IPS-18c (cell line): ENCODE data around the gene MAG.
"Not testable (repeated sequence)": the region's sequence is repeated elsewhere in the genome, so short reads cannot be mapped to it uniquely, and the experiment has no call there.

Experiments used
- H3K4me3 ChIP-seq: 2 replicates; pipeline ENCODE4 v1.7.0; 2013; ENCODE audit warnings: low read depth, mild to moderate bottlenecking, low read length, moderate library complexity; ENCODE audit not compliant: insufficient read depth
- H3K9me3 ChIP-seq: one replicate; pipeline ENCODE4 v1.6.1; 2013; ENCODE audit warnings: mild to moderate bottlenecking, low read length, moderate library complexity; ENCODE audit not compliant: control insufficient read depth, insufficient read depth

MAG gene

GRCh38 chr19:35272954-35273649 is 18.9 kb upstream of the MAG start:
- Histone ChIP-seq H3K9me3 (no peaks in the 10 kb centered on the region), H3K4me3 (no peak overlapping the region)

DNA sequence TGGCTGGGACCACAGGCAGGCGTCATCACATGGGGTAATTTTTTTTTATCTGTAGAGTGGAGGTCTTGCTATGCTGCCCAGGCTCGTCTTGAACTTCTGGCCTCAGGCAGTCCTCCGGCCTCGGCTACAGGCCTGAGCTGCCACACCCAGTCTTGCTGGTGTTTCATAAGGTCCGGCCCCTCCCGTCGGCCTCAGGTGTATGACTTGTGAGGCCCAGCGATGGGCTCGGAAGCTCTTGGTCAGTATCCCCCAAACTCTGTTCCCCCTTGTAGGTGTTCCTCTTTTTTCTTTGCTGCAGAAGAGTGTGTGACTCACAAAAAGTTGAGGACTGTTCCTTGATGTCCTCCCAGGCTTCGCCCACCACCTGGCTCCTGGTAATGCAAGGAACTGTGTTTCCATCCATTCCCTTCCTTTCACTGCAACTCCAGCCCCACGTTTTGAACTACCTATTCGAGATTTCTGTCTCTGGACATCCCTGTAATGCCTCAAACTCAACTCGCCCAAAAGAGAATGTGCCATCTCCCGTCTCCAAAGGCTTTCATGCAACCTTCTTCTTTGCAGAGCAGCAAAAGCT is 18.2 kb upstream of the MAG start:
- H3K4me3 ChIP-seq = no peak overlapping the region
- no peaks in the 10 kb centered on the region for H3K9me3 ChIP-seq

GRCh38 chr19:35274323-35274722 is 17.6 kb upstream of the MAG start:
- Histone ChIP-seq H3K9me3 (no peaks in the 10 kb centered on the region), H3K4me3 (no peak overlapping the region)

GRCh38 chr19:35276706-35277281 is 15.2 kb upstream of the MAG start:
- Histone ChIP-seq H3K9me3 (no peaks in the 10 kb centered on the region), H3K4me3 (no peak overlapping the region)

DNA sequence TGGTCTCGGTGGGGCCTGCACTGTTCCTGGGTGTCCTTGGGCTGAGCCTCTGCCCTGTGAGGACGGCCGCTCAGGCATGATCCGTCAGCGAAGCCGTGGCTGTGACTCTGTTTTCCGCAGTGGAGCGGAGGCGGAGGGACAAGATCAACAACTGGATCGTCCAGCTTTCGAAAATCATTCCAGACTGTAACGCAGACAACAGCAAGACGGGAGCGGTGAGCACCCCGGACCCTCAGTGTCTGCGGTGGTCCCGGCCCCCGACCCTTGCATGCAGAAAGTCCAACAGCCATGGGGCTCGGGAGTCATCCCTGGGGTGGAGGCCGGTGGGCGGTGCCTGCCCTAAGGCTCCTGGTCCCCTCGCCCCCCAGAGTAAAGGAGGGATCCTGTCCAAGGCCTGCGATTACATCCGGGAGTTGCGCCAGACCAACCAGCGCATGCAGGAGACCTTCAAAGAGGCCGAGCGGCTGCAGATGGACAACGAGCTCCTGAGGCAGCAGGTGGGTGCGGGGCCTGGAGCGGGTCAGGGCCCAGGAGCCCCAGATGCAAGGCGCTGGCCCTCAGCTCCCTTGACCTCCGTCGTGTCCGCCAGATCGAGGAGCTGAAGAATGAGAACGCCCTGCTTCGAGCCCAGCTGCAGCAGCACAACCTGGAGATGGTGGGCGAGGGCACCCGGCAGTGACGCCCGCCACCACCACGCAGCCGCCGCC is 13.2 kb upstream of the MAG start:
- peaks cover 2% of the 10 kb centered on the region for H3K9me3 ChIP-seq
- H3K4me3 ChIP-seq = no peak overlapping the region

GRCh38 chr19:35279374-35279773 is 12.6 kb upstream of the MAG start:
- H3K4me3 ChIP-seq = no peak overlapping the region
- H3K9me3 ChIP-seq = peaks cover 2% of the 10 kb centered on the region

DNA sequence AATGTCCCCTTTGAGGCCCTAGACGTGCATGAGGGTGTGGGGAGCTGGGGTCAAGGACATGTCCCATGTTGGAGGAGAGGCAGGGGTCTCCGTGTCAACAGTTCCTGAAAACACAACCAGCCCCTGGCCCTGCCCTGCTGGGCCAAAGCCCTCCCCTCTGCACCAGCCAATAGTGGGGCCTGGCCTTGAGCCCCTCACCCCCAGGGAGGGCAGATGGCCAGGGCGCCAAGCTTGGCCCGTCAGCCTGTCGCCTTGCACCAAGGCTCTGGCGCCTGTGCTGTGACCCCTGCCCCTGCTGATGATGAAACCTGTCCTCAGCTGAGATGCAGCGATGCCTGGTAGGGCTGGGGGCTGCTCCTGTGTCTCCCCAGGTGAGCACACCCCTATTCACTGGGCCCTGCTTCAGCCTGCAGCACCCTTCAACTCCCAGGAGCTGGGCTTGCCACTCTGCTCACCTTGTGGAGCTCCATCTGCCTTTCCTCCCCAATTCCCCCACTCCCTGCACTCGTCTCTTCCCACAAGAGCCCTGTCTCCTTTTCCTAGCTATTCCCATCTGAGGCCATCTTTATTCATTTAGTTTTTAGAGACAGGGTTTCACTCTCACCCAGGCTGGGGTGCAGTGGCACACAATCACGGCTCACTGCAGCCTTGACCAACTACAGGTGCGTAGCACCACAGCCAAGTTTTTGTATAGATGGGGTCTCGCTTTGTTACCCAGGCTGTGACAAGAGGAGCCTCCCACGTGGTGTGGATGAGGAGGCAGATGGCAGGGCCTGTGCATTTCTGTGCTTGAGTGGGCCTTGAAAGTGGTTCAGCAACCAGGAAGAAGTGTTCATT is 11.8 kb upstream of the MAG start:
- Histone ChIP-seq H3K9me3 (peaks cover 2% of the 10 kb centered on the region), H3K4me3 (no peak overlapping the region)

GRCh38 chr19:35281303-35281702 is 10.7 kb upstream of the MAG start:
- H3K4me3 ChIP-seq = no peak overlapping the region
- H3K9me3 ChIP-seq = peaks cover 2% of the 10 kb centered on the region

DNA sequence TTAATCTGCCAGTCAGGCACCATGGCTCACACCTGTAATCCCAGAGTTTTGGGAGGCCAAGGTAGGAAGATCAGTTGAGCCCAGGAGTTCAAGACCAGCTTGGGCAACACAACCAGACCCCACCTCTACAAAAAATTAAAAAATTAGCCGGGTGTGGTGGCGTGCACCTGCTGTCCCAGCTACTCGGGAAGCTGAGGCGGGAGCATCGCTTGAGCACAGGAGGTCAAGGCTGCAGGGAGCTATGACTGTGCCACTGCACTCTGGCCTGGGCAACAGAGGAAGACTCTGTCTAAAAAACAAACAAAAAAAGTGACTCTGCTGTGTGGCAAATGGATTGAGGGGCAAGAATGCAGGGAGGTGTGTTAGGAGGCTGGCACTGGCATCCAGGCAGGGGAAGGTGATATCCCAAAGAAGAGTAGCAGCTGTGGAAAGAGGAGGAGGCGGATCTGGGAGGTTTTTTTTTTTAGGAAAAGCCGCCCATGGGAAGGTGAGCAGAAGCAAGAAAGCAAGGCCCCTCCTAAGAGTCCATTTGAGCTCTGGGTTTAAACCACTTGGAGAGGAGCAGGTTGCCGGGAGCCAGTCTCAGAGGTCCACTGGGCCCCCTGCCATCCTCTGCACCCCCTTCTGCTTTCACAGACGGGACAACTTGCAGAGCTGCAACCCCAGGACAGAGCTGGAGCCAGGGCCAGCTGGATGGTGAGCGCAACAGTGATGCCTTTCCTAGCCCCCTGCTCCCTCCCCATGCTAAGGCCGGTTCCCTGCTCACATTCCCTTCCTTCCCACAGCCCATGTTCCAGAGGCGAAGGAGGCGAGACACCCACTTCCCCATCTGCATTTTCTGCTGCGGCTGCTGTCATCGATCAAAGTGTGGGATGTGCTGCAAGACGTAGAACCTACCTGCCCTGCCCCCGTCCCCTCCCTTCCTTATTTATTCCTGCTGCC is 7.5 kb upstream of the MAG start:
- Histone ChIP-seq H3K4me3 (no peak overlapping the region), H3K9me3 (peaks cover 2% of the 10 kb centered on the region)

DNA sequence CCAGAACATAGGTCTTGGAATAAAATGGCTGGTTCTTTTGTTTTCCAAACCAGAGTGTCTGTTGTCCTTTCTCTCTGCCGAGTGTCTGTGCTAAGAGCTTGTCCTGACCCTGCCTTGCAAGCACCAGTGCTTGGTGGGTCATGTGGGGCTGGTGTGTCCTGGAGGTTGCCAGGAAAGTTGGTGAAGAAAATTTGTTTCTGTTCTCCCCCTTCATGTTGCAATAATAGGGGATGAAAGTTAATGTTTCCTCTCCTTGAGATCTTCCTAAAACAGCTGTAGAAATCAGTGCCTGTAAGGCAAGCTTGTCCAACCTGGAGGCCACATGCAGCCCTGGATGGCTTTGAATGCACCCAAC is 6.9 kb upstream of the MAG start:
- no peak overlapping the region for H3K4me3 ChIP-seq
- H3K9me3 ChIP-seq = peaks cover 2% of the 10 kb centered on the region

DNA sequence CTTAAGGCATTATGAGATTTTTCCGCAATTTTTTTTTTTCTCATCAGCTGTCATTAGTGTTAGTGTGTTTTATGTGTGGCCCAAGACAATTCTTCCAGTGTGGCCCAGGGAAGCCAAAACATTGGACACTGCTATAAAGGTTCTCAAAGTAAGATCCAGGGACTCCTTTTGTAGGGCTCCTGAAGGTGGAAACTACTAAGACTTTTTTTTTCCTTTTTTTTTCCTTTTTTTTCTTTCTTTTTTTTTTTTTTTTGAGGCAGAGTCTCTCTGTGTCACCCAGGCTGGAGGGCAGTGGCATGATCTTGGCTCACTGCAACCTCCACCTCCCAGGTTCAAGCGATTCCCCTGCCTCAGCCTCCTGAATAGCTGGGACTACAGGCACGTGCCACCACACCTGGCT is 6.5 kb upstream of the MAG start:
- H3K4me3 ChIP-seq, H3K9me3 ChIP-seq: not testable (repeated sequence)

GRCh38 chr19:35286101-35286500 is 5.9 kb upstream of the MAG start:
- not testable (repeated sequence) for H3K9me3 ChIP-seq, H3K4me3 ChIP-seq

GRCh38 chr19:35287713-35288112 is 4.2 kb upstream of the MAG start:
- Histone ChIP-seq H3K9me3 (peaks cover 2% of the 10 kb centered on the region), H3K4me3 (no peak overlapping the region)

GRCh38 chr19:35288331-35288730 is 3.6 kb upstream of the MAG start:
- Histone ChIP-seq H3K4me3 (no peak overlapping the region), H3K9me3 (peaks cover 2% of the 10 kb centered on the region)

DNA sequence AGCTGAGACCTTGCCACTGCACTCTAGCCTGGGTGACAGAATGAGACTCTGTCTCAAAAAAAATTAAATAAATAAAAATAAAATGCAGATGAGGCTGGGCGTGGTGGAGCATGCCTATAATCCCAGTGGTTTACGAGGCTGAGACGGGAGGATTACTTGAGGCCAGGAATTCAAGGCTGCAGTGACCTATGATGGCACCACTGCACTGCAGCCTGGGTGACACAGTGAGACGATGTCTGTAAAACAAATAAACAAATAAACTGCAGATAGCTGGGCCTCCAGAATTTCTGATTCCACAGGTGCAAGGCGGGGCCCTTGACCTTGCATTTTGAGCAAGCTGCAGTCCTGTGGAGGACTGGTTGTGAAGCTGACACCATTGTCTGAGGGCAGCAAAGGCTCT is 3.1 kb upstream of the MAG start:
- Histone ChIP-seq H3K9me3 (no peaks in the 10 kb centered on the region), H3K4me3 (no peak overlapping the region)

GRCh38 chr19:35290381-35291127 is 1.4 kb upstream of the MAG start:
- H3K9me3 ChIP-seq = no peaks in the 10 kb centered on the region
- H3K4me3 ChIP-seq = no peak overlapping the region
